GM18870 (cell line): ENCODE results near the gene SPINK13.
"Not testable (repeated sequence)": the region's sequence is repeated elsewhere in the genome, so short reads cannot be mapped to it uniquely, and the experiment has no call there.

ENCODE experiments used
- ATAC-seq: cut with Tn5 transposase; IDR thresholded peaks from one replicate; pipeline ENCODE4 v1.9.1; 2021; ENCODE audit warnings: moderate library complexity; ENCODE audit not compliant: unreplicated experiment

SPINK13 gene, protein sequence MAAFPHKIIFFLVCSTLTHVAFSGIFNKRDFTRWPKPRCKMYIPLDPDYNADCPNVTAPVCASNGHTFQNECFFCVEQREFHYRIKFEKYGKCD

DNA sequence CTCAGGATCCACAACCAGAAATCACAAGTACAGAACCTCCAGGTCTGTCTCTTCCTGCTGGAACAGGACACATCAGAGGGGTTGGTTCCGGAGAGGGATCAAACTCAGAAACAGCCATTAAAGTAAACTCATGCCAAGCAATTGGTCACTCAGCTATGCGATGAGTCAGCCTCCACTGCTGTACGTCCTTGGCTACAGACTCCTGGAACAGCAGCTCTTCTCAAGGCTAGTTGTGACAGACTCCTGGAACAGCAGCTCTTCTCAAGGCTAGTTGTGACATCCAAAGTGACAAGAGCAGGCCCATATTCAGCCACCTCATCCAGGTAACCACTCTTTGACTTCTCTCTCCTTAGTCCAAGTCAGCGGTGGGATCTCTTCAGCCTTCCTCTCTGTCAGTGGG is at the start of gene SPINK13:
SPINK13 (plus strand) TSS at position 229 of the 400 bp plus-strand sequence. CDS start 1,279 bp downstream, outside the sequence.
- ATAC-seq: no peak

DNA sequence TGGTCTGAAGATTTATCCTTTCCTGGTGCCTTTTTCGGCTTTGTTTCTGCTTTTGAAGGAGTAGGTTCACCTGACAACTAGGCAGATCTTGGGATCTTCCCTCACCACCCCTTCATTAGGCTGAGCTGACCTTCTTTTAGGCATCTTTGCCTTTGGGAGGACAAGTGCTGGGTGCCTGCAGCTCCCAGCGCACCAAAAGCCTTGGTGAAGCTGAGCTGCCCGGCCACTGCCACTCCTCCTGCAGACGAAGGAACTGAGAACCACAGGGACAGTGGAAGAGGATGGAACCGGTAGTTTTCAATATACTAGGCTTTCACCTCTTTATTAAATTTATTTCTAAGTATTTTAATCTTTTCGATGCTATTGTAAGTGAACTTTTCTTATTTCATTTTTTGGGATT is 47.1 kb upstream of the SPINK13 start:
- no peak for ATAC-seq

DNA sequence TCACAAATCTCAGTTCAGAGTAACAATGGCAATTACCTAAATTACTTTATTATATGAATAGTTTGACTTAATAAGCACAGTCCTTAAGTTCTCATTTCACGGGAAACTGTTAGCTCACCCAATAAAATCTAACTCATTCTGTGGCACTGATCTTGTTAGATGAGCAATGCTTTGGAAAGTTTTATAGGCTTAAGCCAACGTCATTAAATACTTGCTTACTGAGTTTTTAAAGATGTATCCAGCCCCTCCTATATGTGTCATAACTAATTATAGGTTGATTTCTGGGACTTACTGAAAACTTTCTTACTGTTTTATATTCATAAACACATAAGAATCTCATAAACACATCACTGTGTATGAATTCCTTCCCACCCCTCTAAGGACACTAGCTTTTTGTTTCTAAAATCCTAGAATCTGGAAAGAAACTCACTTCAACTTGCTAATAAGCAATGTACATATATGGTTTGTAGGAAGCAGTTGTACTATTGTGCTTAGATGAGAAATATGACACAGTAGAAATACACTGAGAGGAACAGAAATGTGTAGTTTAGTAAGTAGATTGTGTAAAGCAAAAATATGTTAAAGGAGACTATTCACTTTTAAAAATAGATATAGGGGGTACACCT is 44.4 kb upstream of the SPINK13 start:
- ATAC-seq: no peak

DNA sequence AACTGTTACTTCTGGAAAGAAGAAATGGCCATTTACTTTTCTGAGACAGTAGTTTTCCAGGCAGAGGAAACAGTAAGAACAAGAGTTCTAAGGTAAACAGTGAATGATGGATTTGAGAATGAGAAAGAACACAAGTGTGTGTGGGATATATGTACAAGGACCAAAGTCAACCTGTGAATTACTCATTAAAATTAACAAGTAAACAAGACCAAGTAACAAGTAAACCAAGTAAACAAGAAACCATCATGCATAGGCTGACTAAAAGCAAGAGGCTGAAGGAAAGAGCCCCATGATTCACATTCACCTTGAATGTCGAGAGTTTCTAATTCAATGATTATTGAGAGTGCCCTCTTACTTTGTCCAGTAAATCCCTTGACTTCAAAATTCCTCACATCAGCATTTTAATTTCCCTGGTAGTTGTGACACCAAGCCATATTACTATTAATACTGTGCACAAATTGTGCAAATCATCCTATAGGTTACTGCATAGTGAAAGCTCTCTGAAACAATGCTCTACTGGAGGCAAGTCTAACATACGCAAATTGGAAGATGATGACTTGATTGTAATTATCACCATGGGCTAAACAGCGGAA is 40.1 kb upstream of the SPINK13 start:
- no peak for ATAC-seq

DNA sequence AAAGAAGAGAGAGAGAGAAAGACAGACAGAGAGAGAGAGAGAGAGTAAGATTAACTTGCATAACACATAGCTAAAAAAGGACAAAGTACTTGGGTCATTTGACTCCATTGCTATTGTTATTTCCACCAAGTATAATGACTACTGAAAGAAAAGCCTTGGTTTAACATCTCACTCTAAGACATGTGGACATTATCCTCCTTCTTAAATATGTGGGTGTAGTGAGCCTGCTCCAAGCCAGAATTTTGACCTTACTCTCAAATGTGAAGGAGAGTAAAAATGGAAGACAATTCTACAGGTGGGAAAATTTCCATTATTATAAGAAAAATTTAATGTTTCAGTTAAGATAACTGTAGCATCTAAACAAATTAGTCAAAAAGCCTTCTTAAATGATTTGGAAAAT is 38.8 kb upstream of the SPINK13 start:
- no peak for ATAC-seq

DNA sequence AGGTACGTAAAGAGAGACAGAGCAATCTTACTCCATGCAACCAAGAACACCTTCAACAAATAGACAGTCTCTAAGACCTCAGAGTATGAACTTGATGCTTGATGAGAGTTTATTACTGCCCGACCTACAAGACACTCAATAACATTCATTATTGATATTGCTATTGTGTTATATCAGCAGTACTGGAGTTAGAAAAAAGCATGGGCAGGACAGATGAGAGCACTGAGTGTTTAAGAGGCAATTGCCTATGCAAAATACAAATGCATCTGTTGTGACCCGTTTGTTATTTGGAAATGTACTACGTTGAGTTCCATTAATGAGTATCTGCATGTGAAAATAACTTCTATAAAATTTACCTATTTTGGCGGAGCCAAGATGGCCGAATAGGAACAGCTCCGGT is 38.4 kb upstream of the SPINK13 start:
- no peak for ATAC-seq

DNA sequence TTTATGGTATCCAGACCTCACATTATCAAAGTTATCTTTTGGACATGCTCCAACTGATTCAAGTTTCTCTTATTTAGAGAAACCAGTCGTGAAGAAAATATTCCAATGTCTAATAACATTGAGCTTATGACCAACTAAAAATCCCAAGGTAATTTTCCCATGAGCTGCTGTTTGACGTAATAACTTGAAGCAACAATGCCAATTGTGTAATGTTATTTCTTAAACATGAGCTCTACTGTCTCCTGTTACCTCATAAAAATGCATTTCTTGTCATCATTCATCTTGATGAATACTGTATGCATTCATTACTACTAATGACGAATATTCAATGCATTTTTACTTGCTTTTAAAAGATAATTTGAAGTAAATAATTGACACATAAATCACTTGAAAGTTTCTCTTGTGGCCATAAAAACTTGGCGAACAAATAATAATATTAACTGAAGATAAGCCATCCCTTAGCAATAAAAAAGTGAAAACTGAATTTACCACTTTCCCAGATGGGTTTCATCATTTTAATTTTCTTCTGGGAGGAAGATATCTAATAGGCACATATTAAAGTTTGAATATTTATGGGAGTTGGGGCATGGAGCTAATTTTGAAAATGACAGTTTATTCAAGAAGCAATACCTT is 30.7 kb upstream of the SPINK13 start:
- ATAC-seq: no peak

DNA sequence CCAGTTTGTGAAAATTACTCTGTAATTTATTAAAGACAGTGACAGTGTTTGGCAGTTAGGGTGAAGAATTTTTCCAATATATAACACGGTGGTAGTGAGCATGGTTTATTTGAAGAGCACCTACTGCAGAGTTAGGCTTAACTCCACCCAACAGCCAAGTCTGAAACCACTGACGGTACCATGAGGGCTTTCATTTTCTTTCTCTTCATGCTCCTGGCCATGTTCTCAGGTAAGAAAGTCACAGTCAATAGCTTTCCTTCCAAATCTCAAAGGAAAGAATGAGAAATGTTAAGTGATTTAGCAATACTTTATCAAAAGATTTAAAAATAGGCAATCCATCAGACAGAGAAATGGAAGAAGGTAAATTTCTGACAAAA is 30.2 kb upstream of the SPINK13 start, which contains the start of gene MARCOL:
MARCOL (plus strand) TSS at position 108 of the 377 bp plus-strand sequence; CDS start at position 181, 73 bp downstream.
- no peak for ATAC-seq

DNA sequence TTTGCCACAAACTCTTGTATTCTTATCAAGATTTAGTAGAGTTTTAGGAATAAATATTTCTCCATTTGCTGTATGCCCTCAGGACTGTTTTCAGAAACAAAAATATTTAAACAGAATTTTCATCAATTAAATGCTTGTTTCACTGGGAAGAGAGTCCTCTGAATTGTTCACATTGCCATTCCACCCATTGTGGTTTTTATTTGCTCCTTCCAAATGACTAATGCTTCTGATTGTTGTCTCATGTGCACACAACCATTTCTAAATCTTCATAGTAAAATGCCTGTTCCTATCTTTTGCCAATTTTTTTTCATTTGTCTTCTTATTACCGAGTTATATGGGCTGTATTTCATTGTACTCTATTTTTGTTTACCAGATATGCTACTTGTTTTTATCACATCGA is 19.7 kb upstream of the SPINK13 start:
- ATAC-seq: no peak

DNA sequence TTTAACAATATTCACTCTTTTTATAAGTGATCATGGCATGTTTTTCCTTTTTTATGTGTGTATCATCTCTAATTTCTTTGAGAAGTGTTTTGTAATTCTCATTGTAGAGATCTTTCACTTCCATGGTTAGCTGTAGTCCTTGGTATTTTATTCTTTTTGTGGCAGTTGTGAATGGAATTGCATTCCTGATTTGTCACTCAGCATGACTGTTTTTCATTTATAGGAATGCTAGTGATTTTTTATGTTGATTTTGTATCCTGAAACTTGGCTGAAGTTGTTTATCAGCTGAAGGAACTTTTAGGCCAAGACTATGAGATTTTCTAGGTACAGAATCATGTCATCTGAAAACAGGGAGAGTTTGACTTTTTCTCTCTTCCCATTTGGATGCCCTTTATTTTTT is 13.1 kb upstream of the SPINK13 start:
- no peak for ATAC-seq

DNA sequence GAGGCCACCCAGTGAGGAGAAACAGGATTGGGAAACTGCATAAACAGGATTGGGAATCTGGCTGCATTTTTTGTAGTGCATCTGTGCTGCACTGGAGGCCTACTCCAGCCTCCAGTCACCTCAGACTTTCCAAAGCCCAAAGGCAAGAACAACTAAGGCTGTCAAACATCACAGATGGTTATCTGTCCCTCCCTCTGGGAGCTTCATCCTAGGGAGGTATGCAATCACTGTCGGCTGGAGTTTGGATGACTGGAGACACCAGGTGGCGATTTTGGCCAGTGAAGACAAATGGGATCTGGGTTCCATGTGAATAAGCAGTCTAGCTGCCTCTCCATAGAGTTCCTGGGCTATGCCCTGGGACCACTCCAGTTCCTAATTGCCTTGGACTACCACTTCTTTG is 9.3 kb upstream of the SPINK13 start:
- no peak for ATAC-seq

DNA sequence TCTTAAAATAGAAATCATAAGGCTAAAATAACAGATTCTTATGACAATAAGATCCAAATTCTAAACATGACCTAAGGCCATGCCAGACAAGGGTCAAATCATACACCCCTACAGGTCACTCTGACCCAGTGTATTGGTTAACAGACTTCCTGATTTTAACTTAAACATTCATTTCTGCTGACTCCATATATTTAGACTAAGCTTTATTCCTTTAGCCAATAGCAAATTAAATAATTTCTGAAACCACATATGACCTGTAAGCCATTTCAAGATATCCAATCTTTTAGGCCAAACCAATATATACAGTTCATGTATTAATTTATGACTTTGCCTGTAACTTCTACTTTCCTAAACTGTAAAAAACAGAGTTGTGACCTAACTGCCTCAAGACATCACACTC is 7.4 kb upstream of the SPINK13 start:
- ATAC-seq: no peak

DNA sequence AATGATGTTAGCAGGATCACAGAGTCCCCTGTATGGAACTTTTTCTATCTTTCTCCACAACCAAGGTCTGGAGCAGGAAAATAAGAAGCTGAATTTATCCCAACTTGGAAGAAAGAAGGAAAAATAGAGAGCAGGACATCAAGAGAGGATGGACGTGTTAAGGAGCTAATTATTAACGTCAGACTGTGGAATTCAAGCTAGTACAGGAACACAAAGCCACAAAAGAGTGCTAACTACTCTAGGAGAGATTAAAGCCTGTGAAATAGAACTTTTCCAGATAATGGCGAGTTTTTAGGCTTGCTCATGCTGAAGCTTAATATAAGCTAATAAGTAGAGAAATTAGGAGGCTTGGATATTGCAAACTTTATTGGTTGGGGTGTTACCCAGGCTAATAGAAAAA is 632 bp upstream of the SPINK13 start:
- no peak for ATAC-seq

DNA sequence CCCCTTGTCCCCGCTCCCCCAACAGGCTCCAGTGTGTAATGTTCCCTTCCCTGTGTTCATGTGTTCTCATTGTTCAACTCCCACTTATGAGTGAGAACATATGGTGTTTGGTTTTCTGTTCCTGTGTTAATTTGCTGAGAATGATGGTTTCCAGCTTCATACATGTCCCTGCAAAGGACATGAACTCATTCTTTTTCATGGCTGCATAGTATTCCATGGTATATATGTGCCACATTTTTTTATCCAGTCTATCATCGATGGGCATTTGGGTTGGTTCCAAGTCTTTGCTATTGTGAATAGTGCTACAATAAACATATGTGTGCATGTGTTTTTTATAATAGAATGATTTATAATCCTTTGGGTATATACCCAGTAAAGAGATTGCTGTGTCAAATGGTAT is 6.5 kb downstream of the SPINK13 start:
- ATAC-seq: not testable (repeated sequence)

DNA sequence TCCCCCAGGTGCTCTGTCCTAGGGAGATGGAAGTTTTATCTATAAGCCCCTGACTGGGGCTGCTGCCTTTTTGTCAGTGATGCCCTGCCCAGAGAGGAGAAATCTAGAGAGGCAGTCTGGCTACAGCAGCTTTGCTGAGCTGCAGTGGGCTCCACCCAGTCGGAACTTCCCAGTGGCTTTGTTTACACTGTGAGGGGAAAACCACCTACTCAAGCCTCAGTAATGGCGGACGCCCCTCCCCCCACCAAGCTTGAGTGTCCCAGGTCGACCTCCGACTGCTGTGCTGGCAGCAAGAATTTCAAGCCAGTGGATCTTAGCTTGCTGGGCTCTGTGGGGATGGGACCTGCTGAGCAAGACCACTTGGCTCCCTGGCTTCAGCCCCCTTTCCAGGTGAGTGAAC is 12.3 kb downstream of the SPINK13 start:
- ATAC-seq: not testable (repeated sequence)

DNA sequence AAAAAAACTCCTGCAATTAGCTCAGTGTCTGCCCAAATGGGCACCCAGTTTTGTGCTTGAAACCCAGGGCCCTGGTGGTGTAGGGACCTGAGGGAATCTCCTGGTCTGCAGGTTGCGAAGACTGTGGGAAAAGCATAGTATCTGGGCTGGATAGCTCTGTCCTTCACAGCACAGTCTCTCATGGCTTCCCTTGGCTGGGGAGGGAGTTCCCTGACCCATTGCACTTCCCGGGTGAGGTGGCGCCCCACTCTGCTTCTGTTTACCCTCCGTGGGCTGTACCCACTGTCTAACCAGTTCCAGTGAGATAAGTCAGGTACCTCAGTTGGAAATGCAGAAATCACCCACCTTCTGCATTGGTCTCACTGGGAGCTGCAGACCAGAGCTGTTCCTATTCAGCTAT is 12.7 kb downstream of the SPINK13 start:
- not testable (repeated sequence) for ATAC-seq

DNA sequence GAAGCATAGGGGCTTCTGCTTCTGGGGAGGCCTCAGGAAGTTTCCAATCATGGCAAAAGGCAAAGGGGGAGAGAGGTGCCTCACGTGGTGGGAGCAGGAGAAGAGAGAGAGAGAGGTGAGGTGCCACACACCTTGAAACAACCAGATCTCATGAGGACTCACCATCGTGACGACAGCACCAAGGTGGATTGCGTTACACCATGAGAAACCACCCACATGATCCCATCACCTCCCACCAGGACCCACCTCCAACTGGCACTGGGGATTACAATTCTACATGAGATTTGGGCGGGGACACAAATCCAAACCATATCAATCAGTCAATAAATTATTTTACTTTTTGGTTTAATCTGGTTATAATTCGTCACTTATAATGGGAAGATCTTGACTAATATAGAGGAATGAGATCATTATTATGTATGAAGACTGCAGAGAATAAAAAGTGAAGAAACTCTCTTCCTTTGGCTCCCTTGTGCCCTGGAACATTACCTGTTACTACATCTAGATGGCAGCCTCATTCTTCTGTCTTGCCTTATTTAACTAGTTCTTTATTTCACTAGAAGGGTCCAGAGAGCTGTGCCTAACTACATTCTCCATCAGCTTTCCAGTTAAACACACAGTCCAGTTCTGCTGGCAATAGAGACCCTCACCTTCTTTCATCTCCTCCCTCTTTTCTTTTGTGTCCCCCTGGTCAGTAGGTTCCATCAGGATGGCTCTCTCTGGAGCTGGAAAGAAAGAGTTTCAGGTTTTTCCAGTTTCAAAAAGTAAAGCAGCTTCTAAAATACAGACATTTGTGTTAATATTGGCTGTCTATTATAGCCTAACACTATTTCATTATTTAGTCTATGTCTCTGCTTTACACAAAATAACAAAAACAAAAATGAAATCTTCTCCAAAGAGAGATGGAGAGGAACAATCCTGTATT is 21.9 kb downstream of the SPINK13 start:
- ATAC-seq: no peak

DNA sequence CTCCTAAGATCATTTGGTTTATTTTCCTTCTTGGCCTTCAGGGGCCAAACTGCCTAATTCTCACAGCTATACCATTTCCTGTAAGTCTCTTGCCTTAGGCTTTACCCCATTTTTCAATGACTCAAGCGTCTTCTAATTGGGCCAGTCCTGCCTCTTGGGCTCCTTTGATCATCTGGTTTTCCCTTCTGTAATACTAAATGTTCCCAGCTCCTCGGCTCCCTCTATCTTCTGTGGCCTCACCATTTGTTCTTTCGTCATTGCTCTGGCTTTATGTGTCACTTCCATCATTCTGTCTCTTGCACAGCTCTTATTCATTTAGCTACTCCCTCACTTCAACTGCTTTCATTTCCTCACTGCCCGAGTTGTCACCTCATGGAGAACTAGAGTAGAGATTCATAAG is 29.1 kb downstream of the SPINK13 start:
- no peak for ATAC-seq

DNA sequence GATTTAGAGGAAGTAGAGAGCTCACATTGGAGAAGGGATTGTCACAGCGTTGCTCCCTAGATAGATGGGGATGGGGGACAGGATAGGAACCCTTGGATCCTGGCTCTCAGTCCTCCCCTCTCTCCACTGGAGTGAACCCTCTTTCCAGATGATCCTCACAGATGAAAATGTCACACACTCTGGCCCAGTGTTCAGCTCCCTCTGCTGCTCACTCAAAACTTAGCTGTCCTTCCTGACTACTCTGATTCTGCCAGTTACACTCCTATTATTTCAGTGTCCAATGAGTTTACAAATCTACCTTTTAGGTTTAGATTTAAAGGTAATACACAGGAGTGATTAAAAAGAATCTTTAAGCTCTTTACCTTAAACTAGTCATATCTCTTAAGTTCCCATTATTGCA is 37.9 kb downstream of the SPINK13 start:
- ATAC-seq: no peak

DNA sequence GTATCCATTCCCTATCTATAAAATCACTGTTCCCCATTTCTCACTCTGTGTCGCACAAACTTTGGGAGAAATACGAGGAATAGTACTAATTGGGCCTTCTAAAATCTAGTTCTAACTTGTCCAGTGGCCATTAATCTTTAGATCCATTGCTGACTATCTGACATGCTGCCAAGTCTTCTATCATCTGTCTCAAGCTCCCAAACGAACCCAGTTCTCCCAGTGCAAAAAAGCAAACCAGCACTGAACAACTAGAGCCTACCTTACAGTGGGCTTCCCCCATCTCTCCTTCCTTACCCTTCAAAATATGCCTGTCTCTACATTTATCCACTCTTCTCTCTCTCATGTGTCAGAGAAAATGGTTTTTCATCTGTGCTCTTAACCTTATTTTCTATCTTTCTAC is 40.4 kb downstream of the SPINK13 start:
- ATAC-seq: no peak

DNA sequence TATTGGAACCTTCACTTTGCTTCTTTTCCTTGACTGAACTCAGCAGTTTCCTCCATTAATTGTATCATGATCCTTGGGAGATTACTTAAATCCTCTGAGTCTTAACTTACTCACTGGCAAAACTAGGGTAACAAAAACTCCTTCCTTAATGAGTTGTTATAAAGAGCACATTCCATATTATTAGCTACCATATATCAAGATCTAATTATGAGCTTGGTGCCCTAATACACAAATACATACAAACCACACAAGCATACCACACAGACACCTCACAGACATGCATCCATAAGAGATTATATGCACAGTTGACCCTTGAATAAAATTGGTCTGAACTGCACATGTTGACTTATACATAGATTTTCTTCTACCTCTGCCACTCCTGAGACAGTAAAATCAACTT is 41.2 kb downstream of the SPINK13 start:
- ATAC-seq: no peak
